ENCODE measurements around the gene SFXN3.

Gene SFXN3

GRCh38 chr10:101014966-101015581 is 16.0 kb upstream of the SFXN3 start:
- in situ Hi-C loops (cut with HindIII; ENCODE audit: low sequenced_read_pairs), result no loop called here

DNA sequence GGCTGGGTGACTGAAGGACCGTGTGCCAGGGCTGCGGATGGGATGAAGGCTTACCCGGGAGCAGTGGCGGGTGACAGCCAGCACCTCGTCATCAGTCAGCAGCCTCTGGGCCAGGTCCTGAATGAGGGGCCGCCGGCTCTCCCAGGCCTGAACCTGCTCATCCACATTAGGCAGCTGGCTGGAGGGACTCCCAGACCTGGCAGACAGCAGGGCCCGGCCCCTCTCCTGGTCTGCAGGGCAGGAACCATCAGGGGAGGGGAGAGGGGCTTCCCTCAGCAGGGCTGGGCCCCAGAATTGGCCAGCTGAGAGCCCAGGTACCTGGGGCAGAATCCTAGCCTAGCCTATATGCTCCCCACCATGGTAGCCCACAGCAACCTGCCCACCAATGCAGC is 15.5 kb upstream of the SFXN3 start:
- in situ Hi-C loops (cut with HindIII; ENCODE audit: low sequenced_read_pairs), result no loop called here

- in situ Hi-C loops (cut with HindIII; ENCODE audit: low sequenced_read_pairs), result no loop called here
Measured at GRCh38 chr10:101016814-101017213, 14.2 kb upstream of the SFXN3 start.

- in situ Hi-C loops (cut with HindIII; ENCODE audit: low sequenced_read_pairs), result no loop called here
Measured at GRCh38 chr10:101018118-101018599, 12.9 kb upstream of the SFXN3 start.

DNA sequence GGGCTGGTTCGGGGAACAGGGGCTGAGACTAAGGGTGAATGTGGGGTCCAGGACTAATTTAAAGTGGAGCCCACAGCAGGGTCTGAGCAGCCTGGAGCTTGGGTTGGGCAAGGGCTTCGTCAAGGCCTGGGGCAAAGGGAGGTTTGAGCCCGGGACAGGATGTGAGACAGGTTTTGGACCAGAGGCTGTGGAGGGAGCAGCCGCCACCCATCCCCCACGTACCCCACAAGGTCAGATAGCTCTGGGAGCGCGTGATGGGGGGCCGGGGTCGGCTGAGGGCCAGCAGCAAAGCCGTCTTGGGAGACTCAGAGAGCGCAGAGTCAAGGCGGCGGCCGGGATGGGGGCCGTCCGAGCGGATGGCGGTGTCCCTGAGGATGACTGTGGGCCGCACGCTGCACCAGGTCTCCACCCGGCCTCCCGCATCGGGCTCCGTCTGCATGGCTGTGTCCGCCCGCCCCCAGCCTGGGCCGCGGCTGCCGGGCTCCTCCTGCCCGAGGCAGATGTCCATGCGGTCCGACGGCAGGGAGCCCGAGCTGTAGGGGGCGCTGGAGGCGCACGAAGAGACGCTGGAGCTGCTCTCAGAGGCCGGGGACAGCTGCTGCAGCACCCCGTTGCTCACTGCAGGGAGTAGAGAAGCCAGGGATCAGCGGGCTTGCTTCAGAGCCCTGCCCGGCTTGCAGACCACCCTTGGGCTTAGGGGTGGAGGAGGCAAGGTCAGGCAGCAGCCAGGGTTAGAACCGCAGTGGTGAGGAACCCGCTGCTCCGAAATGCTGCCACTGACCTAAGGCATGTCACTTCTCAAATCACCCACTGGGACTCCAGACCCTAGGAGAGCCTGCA is 12.2 kb upstream of the SFXN3 start:
- in situ Hi-C loops (cut with HindIII; ENCODE audit: low sequenced_read_pairs), result no loop called here

GRCh38 chr10:101019440-101019703 is 11.7 kb upstream of the SFXN3 start:
- in situ Hi-C loops (cut with HindIII; ENCODE audit: low sequenced_read_pairs), result no loop called here

- in situ Hi-C loops (cut with HindIII; ENCODE audit: low sequenced_read_pairs), result no loop called here
Measured at GRCh38 chr10:101020427-101021075, 10.5 kb upstream of the SFXN3 start.

DNA sequence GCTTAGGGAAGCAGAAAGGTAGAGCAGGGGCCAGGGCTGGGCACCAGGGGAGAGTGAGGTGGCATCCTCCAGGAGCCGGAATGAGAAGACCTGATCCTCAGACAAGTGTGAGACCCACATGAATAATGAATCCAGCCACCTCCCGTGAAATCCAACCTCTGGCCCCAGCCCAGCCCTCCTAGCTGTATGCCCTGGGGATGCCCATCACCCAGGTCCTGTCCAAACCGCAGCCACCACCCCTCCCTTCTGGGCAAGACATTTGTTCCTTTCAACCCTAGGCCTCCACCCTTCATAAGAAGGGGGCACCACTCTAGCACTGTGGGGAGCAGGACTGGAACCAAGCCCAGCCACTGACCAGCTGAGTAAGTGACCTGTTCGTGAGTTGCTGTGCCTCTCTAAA is 9.8 kb upstream of the SFXN3 start:
- in situ Hi-C loops (cut with HindIII; ENCODE audit: low sequenced_read_pairs), result no loop called here

DNA sequence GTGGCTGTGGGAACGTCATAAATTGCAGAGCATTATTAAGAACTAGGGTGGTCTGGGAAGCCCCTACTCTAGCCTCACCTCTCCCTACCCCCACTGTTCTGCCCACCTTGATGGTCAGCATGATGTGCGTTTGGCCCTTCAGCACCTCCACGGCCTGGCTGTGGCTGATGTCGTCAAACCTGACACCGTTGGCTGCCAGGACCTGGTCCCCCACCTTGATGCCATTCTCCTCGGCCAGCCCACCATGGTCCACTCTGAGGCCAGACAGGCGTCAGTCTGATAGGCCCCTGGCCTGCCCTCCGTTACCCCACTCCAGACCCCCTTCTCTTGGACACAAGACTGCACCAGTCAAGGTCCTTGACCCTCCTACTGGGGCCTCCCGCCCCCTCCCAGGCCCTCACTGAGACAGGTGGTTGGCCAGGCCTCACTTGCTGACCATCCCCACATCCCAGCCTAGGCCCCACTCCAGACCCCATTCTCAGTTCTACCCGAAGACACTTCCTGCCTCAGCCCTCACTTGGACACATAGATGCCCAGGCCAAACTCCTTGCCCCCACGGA is 9.3 kb upstream of the SFXN3 start:
- in situ Hi-C loops (cut with HindIII; ENCODE audit: low sequenced_read_pairs), result no loop called here

DNA sequence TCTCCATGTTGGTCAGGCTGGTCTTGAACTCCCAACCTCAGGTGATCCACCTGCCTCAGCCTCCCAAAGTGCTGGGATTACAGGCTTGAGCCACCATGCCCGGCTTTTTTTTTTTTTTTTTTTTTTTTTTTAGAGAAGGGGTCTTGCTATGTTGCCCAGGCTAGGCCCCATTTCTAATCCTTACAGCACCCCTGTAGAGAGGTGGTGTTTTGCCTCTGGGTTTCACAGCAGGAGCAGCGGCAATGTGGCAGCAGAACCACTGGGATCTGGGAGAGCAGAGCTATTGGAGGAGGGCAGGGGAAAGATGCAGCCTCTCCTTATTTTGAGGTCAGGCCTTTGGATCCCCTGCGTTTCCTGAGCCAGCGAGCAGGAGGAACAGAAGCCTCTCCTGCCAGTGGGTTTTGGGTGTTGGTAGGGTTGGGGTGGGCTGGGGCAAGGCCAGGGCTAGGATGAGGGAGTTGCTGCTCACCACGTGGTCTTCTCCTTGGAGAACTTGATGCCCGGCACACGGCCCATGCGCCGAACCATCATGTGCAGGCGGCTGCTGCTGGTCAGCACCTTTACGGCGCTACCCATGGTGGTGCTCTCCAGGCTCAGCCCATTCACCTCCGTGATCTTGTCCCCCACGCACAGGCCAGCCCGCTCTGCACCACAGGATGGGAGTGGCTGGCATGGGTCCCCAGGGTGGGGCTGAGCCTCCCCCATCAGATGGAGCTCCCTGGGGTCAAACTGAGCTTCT is 7.9 kb upstream of the SFXN3 start:
- in situ Hi-C loops (cut with HindIII; ENCODE audit: low sequenced_read_pairs), result no loop called here

DNA sequence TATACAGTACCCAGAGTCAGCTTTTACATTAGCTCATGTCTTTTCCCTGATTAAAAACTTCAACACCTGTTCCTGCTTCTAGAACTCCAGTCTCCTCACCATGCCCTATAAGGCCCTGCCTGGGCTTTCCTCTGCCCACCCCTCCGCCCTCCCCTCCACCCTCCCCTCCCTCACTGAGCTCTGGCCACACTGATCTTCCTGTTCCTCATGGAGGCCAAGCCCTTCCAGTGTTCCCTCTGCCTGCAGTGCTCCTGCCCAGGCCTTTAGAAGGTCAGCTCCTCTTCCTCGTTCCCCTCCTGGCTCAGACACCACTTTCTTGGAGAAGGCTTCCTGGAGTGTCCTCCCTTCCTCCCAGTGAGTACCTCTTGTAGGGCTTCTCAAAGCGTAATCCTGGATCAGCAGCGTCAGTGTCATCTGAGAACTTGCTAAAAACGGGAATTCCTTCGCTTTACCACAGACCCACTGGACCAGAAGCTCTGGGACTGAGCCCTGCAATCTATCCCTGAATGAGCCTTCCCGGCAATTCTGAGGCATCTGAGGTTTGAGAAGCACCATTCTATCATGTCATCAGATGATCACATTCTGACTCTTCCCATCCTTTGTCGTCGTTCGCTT is 3.8 kb upstream of the SFXN3 start:
- in situ Hi-C loops (cut with HindIII; ENCODE audit: low sequenced_read_pairs), result no loop called here

DNA sequence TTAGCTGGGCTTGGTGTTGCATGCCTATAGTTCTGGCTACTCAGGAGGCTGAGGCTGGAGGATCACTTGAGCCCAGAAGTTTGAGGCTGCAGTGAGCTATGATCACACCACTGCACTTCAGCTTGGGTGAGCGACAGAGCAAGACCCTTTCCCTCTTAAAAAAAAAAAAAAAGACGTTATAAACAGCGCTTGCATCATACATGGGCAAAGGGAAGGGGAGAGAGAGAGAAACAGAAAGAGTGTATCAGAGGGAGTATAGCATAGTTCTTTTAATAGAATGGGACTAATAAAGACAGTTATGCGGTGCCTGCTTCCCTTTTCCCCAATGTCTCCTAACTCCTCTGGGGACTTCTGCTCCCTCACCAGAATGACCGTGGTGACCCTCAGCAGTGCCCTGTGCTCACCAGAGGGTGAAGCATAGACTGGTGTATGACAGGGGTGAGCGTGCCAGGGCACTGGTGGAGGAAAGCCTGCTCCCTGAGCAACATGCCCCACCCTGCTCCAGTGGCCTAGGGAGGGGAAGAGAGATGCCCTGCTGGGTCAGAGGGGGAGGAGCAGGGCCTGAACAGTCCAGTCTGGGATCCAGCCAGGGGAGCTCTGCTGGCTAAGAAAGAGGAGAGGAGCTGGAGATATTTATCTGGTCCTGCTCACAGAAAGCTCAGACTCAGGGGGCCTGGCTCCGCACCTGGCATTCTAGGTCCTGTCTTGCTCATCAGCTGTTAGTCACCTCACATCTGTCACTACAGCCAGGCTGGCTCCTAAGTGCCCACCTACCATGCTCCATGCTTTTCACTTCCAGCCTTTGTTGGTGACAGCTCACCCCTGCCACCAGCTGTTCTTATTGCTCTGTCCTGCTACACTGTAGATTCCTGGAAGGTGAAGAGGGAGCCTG is 2.3 kb upstream of the SFXN3 start:
- in situ Hi-C loops (cut with HindIII; ENCODE audit: low sequenced_read_pairs), result no loop called here

GRCh38 chr10:101029520-101030295 is 1.3 kb upstream of the SFXN3 start:
- in situ Hi-C loops (cut with HindIII; ENCODE audit: low sequenced_read_pairs), result no loop called here

DNA sequence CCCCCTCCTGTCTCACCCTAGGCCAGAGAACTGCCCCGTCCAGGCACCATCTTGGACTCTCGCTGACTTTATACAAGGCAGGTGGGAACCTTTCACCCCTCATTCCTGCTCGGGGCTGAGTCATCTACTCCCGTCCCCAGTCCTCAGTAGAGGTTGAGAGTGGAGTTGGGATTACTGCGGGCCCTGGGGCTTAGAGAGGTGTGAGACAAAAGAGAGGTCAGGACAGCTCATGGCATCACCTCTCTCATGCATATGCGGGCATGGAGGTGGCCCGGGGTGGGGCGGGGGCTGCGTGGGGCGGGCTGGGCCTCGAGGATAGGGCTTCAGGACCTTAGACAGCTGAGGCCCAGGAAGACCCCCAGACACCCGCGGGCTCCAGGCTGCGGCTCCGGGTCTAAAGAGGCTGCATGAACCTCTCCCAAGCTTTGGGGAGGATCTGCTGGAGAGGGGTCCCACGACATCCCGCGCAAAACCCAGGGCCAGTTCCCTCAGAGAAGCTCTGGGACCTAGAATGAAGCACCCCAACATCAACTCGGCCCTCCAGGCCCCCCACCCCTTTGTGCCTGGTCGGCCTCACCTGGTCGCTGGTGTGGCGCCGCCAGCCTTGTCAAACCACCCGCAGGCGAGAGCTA is 422 bp upstream of the SFXN3 start:
- in situ Hi-C loops (cut with HindIII; ENCODE audit: low sequenced_read_pairs), result no loop called here

DNA sequence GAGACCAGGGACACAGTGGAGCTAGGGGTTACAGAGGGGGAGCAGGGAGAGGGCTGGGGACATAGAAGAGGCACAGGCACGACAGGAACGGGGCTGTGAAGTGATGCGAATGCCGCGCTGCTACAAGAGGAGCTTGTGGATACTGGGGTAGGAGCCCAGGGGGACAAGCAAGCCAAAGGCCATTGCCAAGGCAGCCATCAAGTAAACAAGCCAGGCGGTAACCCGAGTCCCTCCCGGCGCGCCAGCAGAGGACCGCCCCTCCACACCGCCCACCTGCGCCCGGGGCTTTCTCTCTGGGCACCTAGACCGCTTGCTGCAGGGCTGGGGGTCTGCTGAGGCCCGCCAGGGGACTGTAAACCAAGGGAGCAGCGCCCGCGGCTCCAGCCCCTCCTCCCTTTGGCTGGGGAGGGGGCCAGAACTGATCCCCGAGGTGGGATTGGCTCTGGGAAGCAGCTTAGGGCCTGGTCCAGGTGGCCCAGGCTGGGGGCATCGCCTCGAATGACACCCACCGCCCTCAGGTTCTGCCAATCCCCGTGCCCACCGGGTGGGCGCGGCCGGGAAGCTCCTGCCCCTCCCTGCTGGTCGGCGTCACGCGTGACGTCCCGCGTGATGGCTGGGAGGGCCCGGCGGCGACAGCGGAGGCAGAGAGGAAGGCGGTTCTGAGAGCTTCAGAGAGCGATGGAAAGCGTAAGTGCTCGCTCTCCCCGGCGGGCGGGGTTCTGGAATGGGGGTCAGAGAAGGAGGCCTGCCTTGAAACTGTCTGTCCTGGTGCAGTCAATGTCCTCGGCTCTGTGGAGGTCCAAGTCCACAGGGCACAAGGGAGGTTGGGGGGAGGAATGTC is 982 bp downstream of the SFXN3 start:
- in situ Hi-C loops (cut with HindIII; ENCODE audit: low sequenced_read_pairs), result no loop called here

GRCh38 chr10:101032637-101033224 is 1.7 kb downstream of the SFXN3 start:
- in situ Hi-C loops (cut with HindIII; ENCODE audit: low sequenced_read_pairs), result no loop called here

- in situ Hi-C loops (cut with HindIII; ENCODE audit: low sequenced_read_pairs), result no loop called here
Measured at GRCh38 chr10:101033276-101033675, 2.2 kb downstream of the SFXN3 start.

All from DLD1 (cell line).